HL-60 (cell line): ENCODE measurements around the gene GSK3B.

Experiments
- CTCF ChIP-seq: IDR thresholded peaks from one replicate; pipeline ENCODE4 v1.5.1; 2011; ENCODE audit warnings: low read length, control low read depth, inconsistent platforms; ENCODE audit not compliant: insufficient read depth
- POLR2AphosphoS5 ChIP-seq: IDR thresholded peaks from 2 replicates; pipeline ENCODE4 v1.6.1; 2012; ENCODE audit warnings: low read depth
- REST ChIP-seq: IDR thresholded peaks from 2 replicates; pipeline ENCODE4 v1.6.1; 2012; ENCODE audit warnings: low read depth; ENCODE audit not compliant: insufficient replicate concordance
- SPI1 ChIP-seq: IDR thresholded peaks from 2 replicates; pipeline ENCODE4 v1.6.1; 2012; ENCODE audit warnings: low read depth, mild to moderate bottlenecking, borderline replicate concordance

GRCh38 chr3:120080836-120081235, 13.4 kb downstream of the GSK3B start:
- TF ChIP-seq CTCF = no peak
- TF ChIP-seq POLR2AphosphoS5 = no peak
- TF ChIP-seq REST = no peak
- no peak for TF ChIP-seq SPI1
